Measurements from ENCODE around the gene ABL1.

DNA sequence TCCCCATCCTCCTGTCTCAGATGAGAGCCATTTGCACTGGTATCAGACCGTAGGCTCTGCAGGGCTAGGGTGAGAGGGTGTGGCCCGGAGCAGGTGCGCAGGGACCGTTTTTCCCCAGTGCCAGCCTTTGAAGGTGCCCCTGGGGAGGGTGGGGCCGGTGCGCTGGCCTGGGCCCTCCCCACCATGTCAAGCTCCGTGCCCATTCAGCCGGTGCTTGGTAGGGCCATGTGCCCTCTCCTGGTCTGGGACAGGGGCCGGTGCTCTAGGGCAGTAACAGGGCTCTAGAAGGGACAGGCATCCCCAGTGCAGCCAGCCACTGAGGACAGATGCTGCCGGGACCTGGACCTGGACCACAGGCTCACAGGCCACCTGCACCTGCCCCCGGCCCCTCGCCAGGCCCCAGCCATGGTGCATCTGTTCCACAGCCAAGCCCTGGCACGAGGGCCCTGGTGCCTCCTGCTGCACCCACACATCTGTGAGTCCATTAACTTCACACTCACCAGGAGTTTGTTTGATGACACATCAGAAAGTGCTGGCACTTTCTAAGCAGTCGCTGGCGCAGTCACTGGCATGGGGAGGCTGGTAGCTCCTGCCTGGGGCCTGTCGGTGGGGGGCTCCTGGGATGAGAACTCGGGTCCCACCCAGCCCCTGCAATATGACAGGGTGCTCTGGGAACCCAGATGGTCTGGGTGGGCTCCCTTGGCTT is 66.6 kb downstream of the ABL1 start:
- TF ChIP-seq, protein P1, sequence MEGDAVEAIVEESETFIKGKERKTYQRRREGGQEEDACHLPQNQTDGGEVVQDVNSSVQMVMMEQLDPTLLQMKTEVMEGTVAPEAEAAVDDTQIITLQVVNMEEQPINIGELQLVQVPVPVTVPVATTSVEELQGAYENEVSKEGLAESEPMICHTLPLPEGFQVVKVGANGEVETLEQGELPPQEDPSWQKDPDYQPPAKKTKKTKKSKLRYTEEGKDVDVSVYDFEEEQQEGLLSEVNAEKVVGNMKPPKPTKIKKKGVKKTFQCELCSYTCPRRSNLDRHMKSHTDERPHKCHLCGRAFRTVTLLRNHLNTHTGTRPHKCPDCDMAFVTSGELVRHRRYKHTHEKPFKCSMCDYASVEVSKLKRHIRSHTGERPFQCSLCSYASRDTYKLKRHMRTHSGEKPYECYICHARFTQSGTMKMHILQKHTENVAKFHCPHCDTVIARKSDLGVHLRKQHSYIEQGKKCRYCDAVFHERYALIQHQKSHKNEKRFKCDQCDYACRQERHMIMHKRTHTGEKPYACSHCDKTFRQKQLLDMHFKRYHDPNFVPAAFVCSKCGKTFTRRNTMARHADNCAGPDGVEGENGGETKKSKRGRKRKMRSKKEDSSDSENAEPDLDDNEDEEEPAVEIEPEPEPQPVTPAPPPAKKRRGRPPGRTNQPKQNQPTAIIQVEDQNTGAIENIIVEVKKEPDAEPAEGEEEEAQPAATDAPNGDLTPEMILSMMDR (IDR thresholded peaks at IDR 0.05; ENCODE audit: poor library complexity, severe bottlenecking): no peak
- no peak for TF ChIP-seq EP300 (conservative IDR thresholded peaks at IDR 0.05; ENCODE audit: poor library complexity, severe bottlenecking)

All from neural cell (in vitro differentiated cells).